Subcutaneous abdominal adipose tissue (tissue), 5 donors: ENCODE results near the gene CALCOCO2.
A peak's percentile ranks its signal among the peaks of the same experiment; 100 is the strongest.

ENCODE experiments used
- H3K27ac ChIP-seq: one replicate; pipeline ENCODE4 v1.7.0; 2013; ENCODE audit warnings: low read depth, mild to moderate bottlenecking, inconsistent platforms, low read length, moderate library complexity
- H3K27me3 ChIP-seq, 5 donors: one replicate each; pipeline ENCODE4 v1.7.0; 2013; ENCODE audit warnings: low read length in 5 of 5, inconsistent platforms in 1 of 5; ENCODE audit not compliant: control insufficient read depth in 5 of 5, insufficient read depth in 4 of 5
- H3K36me3 ChIP-seq, 5 donors: one replicate each; pipeline ENCODE4 v1.7.0; 2013; ENCODE audit warnings: low read length in 5 of 5; ENCODE audit not compliant: control insufficient read depth in 5 of 5, insufficient read depth in 5 of 5
- H3K4me1 ChIP-seq, 5 donors: one replicate each; pipeline ENCODE4 v1.7.0; 2013; ENCODE audit warnings: low read length in 5 of 5, mild to moderate bottlenecking in 3 of 5, moderate library complexity in 1 of 5; ENCODE audit not compliant: control insufficient read depth in 5 of 5, insufficient read depth in 5 of 5
- H3K4me3 ChIP-seq, 5 donors: one replicate each; pipeline ENCODE4 v1.7.0; 2013; ENCODE audit warnings: low read length in 5 of 5, low read depth in 1 of 5
- H3K9ac ChIP-seq, 5 donors: one replicate each; pipeline ENCODE4 v1.7.0; 2013; ENCODE audit warnings: low read length in 5 of 5, mild to moderate bottlenecking in 4 of 5, moderate library complexity in 3 of 5
- H3K9me3 ChIP-seq, 5 donors: one replicate each; pipeline ENCODE4 v1.7.0; 2013; ENCODE audit warnings: low read length in 5 of 5; ENCODE audit not compliant: control insufficient read depth in 5 of 5
- donor health status: healthy.
- donor health status: healthy.
- donor health status: healthy.
- donor health status: healthy.
- donor health status: healthy.

The CALCOCO2 gene

DNA sequence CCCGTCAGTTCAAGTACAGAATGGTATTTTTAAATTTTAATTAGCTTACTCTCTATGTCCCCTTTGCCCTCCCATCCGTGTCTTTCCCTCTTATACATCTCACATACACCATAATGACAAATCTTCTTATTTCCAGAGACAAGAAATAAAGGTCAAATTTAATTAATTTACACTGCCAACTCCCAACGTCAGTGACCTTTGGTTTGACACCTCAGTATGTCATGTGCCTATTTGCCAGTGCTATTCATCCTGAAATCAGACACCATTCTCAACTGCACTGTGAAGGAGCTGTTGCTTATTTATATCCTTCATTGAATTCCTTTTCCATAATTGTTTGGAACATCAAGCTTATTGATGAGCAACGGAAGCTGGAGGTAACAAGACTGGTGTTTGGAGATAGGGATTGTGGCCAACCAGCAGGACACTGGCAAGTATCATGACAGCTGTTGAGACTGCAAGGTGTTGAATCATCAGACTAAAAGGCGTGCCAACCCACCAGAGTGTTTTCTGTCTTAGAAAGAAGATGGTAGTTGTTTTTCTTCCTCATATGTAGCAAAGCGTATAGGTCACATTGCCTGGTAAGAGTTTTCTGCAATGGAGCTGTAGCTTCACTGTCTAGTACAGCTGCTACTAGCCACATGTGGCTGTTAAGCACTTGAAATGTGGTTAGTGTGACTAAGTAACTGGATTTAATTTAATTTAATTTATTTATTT, 12.5 kb downstream of the CALCOCO2 start:
- Histone ChIP-seq H3K4me3 (no peak overlapping the region), H3K36me3 (peaks cover 23 to 42% (median 30%) of the 10 kb centered on the region in 5 donors), H3K9me3 (no peaks in the 10 kb centered on the region), H3K4me1 (peaks cover 3 to 48% (median 30%) of the 10 kb centered on the region in 5 donors), H3K27ac (peak overlapping the region; percentile 96), H3K27me3 (no peaks in the 10 kb centered on the region), H3K9ac (peak overlapping the region in 2 of 5 donors; percentile 31 to 46)

DNA sequence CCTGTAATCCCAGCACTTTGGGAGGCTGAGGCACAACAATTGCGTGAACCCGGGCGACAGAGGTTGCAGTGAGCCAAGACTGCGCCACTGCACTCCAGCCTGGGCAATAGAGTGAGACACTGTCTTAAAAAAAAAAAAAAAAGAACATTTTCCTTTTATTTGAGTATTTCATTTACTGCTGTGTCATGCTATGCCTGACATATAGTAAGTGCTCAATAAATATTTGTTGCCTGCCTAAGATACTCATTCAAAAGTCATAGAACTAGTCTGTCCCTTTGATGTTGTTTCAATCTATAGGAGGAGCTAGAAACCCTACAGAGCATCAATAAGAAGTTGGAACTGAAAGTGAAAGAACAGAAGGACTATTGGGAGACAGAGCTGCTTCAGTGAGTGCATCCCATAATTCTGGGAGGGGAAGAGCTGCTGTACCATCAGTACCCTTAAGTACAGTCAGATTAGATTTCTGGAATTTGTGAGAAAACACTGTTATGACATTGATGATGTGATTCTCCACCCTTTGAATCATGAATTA, 20.0 kb downstream of the CALCOCO2 start:
- Histone ChIP-seq H3K9ac (no peak overlapping the region), H3K27me3 (no peaks in the 10 kb centered on the region), H3K9me3 (no peaks in the 10 kb centered on the region), H3K36me3 (peaks cover 60 to 81% (median 77%) of the 10 kb centered on the region in 5 donors), H3K4me1 (peaks cover 0 to 9% (median 0%) of the 10 kb centered on the region in 5 donors), H3K27ac (no peak overlapping the region), H3K4me3 (no peak overlapping the region)

DNA sequence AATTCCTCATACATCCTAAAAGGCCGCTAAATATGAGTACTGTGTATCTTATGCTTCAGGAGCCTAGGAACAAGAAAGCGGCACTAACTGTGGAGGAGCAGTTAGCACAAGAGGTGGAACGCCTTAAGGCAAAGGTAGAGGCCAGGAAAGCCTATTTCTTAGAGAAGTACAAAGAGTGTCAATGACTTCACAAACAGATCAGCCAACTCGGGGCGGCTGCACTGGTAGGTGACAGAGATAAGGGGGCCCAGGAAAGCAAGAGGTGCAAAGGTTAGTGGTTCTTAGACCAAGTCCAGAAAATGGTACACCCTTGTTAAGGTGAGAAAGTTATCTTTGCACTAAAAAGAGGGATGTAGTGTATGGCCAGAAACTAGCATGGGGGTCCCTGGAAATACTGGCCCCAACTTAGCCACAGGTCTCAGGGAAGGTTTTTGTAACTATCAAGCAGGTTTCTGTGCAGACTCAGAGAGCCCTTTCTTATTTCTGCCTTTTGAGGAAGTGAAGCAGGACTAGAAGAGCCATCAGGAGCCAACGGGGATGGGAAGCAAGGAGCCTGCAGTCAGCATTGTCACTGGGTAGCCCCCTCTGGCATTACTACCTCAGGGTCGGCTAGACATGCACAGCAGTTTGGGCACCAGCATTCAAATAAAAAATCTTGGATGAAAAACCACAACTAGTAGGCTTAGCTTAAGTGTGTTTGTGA, 24.1 kb downstream of the CALCOCO2 start:
- no peak overlapping the region for H3K27ac ChIP-seq
- H3K4me1 ChIP-seq = peaks cover 0 to 6% (median 0%) of the 10 kb centered on the region in 5 donors
- H3K36me3 ChIP-seq = peaks cover 43 to 80% (median 71%) of the 10 kb centered on the region in 5 donors
- no peaks in the 10 kb centered on the region for H3K27me3 ChIP-seq
- H3K4me3 ChIP-seq = no peak overlapping the region
- H3K9me3 ChIP-seq = no peaks in the 10 kb centered on the region
- H3K9ac ChIP-seq = no peak overlapping the region

DNA sequence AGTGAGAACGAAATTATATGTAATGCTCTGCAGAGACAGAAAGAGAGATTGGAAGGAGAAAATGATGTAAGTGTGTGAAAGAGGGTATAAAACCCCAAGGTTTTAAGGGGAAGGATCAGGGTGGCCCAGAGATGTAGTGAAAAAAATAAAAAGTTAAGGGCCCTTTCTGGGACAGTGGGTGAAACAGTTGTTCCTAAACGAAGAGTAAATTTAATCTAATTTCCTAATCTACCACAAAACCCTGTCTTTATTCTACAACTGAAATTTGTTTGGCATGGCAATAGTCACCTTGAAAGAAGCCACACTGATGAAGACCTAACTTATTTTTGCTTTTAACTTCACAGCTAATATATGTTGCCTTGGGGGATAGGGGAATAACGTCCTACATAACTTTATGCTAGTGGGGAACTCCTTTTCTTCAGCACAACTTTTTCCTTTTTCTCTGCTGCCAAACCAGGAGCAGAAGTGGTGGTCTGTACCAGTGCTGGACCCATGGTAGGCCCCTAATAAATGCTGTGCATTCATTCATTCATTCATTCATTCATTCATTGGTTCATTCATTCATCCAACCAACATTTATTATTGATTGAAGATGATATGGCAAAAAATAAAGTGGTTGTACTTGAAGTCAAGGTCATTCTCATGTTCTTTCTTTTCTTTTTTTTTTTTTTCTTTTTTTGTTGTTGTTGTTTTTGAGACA, 25.4 kb downstream of the CALCOCO2 start:
- Histone ChIP-seq H3K27ac (no peak overlapping the region), H3K9me3 (no peaks in the 10 kb centered on the region), H3K9ac (no peak overlapping the region), H3K4me3 (no peak overlapping the region), H3K4me1 (peaks cover 0 to 6% (median 0%) of the 10 kb centered on the region in 5 donors), H3K27me3 (no peaks in the 10 kb centered on the region), H3K36me3 (peaks cover 42 to 82% (median 76%) of the 10 kb centered on the region in 5 donors)

DNA sequence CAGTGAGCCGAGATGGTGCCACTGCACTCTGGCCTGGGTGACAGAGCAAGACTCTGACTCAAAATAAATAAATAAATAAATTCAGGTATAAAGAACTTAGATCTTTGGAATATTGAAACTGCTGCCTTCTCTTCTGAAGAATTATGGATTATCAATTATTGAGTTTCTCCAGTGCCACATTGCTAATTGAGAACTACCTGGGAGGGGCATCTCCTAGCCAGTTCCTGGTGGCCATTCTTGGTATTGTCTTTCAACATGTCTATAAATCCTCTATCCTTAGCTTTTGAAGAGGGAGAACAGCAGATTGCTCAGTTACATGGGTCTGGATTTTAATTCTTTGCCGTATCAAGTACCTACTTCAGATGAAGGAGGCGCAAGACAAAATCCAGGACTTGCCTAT, 29.2 kb downstream of the CALCOCO2 start:
- H3K9ac ChIP-seq = no peak overlapping the region
- H3K36me3 ChIP-seq = peaks cover 43 to 85% (median 76%) of the 10 kb centered on the region in 5 donors
- no peaks in the 10 kb centered on the region for H3K9me3 ChIP-seq

DNA sequence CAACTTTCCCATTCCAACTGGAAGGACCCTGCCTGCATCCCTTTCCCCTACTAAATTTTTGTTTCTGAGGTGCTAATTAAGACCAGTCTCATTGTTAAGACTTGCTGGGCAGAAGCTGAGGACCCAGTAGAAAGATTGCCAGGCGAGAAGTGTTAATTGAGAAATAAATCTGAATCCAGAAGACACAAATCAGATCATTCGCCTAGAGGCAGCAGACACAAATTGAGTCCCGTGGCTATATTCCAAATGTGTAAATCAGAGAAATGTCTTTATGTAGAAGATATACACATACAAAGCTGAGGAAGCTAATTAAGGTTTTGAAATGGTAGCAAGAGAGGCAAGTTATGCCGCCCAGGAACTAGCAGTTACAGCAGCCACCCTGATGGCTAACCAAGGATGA, 29.6 kb downstream of the CALCOCO2 start:
- H3K4me1 ChIP-seq = no peaks in the 10 kb centered on the region
- H3K27ac ChIP-seq = no peak overlapping the region
- H3K36me3 ChIP-seq = peaks cover 42 to 84% (median 73%) of the 10 kb centered on the region in 5 donors
- no peak overlapping the region for H3K4me3 ChIP-seq
- H3K9ac ChIP-seq = no peak overlapping the region
- H3K9me3 ChIP-seq = no peaks in the 10 kb centered on the region
- no peaks in the 10 kb centered on the region for H3K27me3 ChIP-seq

More for the DNA sequence above, 29.2 kb downstream of the CALCOCO2 start:
- Histone ChIP-seq H3K27ac (no peak overlapping the region), H3K4me1 (no peaks in the 10 kb centered on the region), H3K4me3 (no peak overlapping the region), H3K27me3 (no peaks in the 10 kb centered on the region)

DNA sequence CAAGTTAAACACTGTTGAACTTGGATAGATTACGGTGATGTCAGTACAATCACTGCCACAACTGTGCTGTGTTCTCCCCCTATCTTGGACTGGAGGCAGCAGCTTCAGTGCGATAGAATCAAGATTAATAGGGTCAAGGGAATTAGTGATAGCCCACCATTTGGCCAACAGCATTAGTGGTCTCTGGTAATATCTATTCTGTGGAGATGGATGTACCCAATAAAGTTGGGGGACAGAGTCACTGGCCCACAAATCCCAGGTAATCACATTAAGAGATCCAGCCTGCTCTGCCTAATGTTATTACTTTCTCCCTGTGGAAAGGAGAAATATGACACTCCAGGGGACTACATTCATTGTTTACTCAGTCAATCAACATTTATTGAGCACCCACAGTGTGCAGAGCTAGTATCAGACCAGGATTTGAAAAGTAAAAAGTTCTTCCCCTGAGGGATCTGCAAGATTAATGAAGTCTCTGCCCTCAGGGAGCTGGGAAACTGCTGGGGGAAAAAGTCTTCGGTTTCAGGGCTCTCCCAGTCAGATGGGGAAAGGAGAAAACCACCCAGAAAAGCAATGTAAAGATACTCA, 38.2 kb downstream of the CALCOCO2 start:
- H3K9me3 ChIP-seq = no peaks in the 10 kb centered on the region
- H3K9ac ChIP-seq = no peak overlapping the region
- H3K36me3 ChIP-seq = peaks cover 9 to 23% (median 15%) of the 10 kb centered on the region in 5 donors
- no peak overlapping the region for H3K4me3 ChIP-seq
- peaks cover 0 to 44% (median 20%) of the 10 kb centered on the region in 5 donors for H3K4me1 ChIP-seq
- H3K27ac ChIP-seq = no peak overlapping the region
- H3K27me3 ChIP-seq = no peaks in the 10 kb centered on the region

DNA sequence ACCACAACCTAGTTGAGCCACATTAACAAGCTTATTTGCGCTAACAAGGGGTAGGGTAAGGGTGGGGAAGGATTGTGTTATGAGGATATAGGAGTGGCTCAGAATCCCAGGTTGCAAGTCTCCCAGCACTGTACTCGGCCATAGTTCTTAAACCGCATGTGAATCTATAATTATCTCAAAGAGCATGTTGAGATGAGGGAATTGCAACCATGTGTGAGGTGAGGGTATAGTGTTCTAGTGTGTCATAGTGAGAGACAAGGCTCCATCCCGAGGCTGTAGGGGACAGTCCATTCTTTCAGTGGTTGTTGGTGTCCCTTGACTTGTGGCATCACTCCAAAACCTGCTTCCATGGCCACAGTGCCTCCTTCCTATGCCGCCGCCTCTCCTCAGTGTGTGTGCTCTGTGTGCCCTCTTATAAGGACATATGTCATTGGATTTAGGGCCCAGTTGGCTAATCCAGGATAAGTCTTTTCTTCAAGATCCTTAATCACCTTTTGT, 39.0 kb downstream of the CALCOCO2 start:
- H3K4me3 ChIP-seq = no peak overlapping the region
- no peaks in the 10 kb centered on the region for H3K9me3 ChIP-seq
- H3K4me1 ChIP-seq = peaks cover 0 to 44% (median 20%) of the 10 kb centered on the region in 5 donors
- peaks cover 4 to 15% (median 7%) of the 10 kb centered on the region in 5 donors for H3K36me3 ChIP-seq
- H3K27me3 ChIP-seq = no peaks in the 10 kb centered on the region
- H3K9ac ChIP-seq = no peak overlapping the region
- H3K27ac ChIP-seq = no peak overlapping the region

DNA sequence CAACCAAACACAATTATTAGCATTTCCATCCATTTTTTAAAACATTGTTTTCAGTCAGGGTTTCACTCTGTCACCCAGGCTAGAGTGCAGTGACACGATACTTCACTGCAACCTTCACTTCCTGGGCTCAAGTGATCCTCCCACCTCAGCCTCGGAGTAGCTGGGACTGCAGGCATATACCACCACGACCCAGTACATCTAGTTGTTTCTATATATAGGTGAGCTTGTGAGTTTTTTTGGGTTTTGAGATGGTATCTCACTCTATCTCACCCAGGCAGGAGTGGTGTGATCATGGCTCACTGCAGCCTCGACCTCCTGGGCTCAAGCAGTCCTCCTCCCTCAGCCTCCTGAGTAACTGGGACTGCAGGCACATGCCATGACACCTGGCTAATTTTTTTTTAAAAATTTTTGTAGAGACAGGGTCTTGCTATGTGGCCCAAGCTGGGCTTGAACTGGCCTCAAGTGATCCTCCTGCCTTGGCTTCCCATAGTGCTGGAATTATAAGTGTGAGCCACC, 40.3 kb downstream of the CALCOCO2 start:
- peaks cover 2 to 5% (median 2%) of the 10 kb centered on the region in 5 donors for H3K36me3 ChIP-seq
- no peak overlapping the region for H3K9ac ChIP-seq
- peaks cover 0 to 44% (median 20%) of the 10 kb centered on the region in 5 donors for H3K4me1 ChIP-seq
- no peaks in the 10 kb centered on the region for H3K9me3 ChIP-seq
- no peaks in the 10 kb centered on the region for H3K27me3 ChIP-seq
- no peak overlapping the region for H3K4me3 ChIP-seq
- H3K27ac ChIP-seq = no peak overlapping the region
